SK-N-MC (cell line): ENCODE data around the gene UBL3.

Source experiments
- DNase-seq: peaks from one replicate; pipeline ENCODE4 v3.0.0-alpha.2; 2011; ENCODE audit warnings: low read depth, low spot score
- H3K27ac ChIP-seq: fragments of 200-600 bp; sonication (generic); 2 replicates; pipeline ENCODE4 v1.5.1; 2016; ENCODE audit warnings: mixed run types
- H3K36me3 ChIP-seq: fragments of 200-600 bp; sonication (generic); 2 replicates; pipeline ENCODE4 v1.6.1; 2017; ENCODE audit warnings: antibody characterized with exemption, low read length, mixed read lengths; ENCODE audit not compliant: insufficient read depth
- H3K4me3 ChIP-seq: fragments of 200-600 bp; sonication (generic); 2 replicates; pipeline ENCODE4 v1.5.1; 2016
- H3K9ac ChIP-seq: fragments of 200-600 bp; sonication (generic); 2 replicates; pipeline ENCODE4 v1.8.0; 2017; ENCODE audit warnings: mixed run types, mixed read lengths; ENCODE audit not compliant: insufficient read length
- H3K9me3 ChIP-seq: fragments of 200-600 bp; sonication (generic); 2 replicates; pipeline ENCODE4 v1.6.1; 2017; ENCODE audit warnings: low read depth, mild to moderate bottlenecking, antibody characterized with exemption, low read length, moderate library complexity, mixed read lengths
- EZH2 ChIP-seq: fragments of 200-600 bp; sonication (generic); IDR thresholded peaks from one replicate; pipeline ENCODE4 v1.6.1; 2017; ENCODE audit warnings: antibody characterized with exemption
- FOXP2 ChIP-seq: optimal IDR thresholded peaks from 2 replicates; pipeline ENCODE3; 2011; ENCODE audit warnings: mild to moderate bottlenecking, moderate library complexity; ENCODE audit not compliant: insufficient read depth; ENCODE audit errors: extremely low read length, control extremely low read depth
- POLR2AphosphoS5 ChIP-seq: IDR thresholded peaks from 2 replicates; pipeline ENCODE4 v1.6.1; 2012; ENCODE audit warnings: mild to moderate bottlenecking, low read depth, low read length, borderline replicate concordance

UBL3 gene

DNA sequence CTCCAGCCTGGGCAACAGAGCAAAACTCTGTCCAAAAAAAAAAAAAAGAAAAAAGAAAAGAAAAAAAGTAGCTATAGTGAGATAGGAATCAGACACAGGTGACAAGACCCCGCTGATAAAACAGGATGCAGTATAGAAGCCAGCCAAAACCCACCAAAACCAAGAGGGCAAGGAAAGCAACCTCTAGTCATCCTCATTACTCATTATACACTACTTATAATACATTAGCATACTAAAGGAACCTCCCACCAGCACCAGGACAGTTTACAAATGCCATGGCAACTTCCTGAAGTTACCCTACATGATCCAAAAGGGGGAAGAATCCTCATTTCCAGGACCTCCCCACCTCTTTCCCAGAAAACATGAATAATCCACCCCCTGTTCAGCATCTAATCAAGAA lies 35.6 kb upstream of the UBL3 start:
- no peak overlapping the region for H3K27ac ChIP-seq
- TF ChIP-seq FOXP2 (no peak), EZH2 (no peak), POLR2AphosphoS5 (no peak)
- H3K36me3 ChIP-seq, result no peaks in the 10 kb centered on the region
- H3K4me3 ChIP-seq, result no peak overlapping the region
- DNase-seq, result no peak
- H3K9me3 ChIP-seq, result no peaks in the 10 kb centered on the region
- H3K9ac ChIP-seq, result no peak overlapping the region

- Histone ChIP-seq H3K4me3 (no peak overlapping the region), H3K27ac (no peak overlapping the region), H3K36me3 (no peaks in the 10 kb centered on the region), H3K9ac (no peak overlapping the region), H3K9me3 (no peaks in the 10 kb centered on the region)
- DNase-seq, result no peak
- no peak for TF ChIP-seq POLR2AphosphoS5
- no peak for TF ChIP-seq FOXP2
- no peak for TF ChIP-seq EZH2
These were observed 34.4 kb upstream of the UBL3 start for GRCh38 chr13:29884671-29885430.

DNA sequence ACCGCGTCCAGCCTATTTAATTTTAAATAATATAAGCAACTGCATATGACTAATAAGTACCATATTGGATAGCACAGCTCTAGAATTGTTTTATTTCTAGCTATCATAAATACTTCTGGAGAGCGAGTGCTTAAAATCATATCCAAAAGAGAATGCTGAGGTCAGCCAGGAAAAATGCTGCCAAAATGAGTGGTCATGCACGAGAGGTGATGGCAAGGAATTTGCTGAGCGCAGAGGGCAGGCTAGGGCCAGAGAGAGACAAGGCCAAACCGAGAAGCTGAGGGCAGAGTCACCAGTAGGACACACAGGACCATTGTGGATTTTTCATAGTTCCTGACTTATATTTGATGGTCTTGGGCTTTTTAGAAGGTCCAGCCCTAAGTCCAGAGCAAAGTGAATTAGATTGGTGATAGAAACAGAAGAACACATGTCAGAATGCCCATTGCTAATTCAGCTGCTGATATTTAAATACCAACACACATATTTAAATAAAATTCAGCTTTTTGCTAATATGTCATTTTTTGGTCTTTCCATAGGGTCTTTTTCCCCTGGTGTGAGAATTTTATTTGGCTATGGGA lies 33.6 kb upstream of the UBL3 start:
- Histone ChIP-seq H3K9ac (no peak overlapping the region), H3K9me3 (no peaks in the 10 kb centered on the region), H3K27ac (no peak overlapping the region), H3K4me3 (no peak overlapping the region), H3K36me3 (no peaks in the 10 kb centered on the region)
- TF ChIP-seq POLR2AphosphoS5, result no peak
- no peak for TF ChIP-seq EZH2
- no peak for TF ChIP-seq FOXP2
- DNase-seq, result no peak

GRCh38 chr13:29882076-29882475 lies 31.7 kb upstream of the UBL3 start:
- DNase-seq, result no peak
- H3K9me3 ChIP-seq, result no peaks in the 10 kb centered on the region
- H3K36me3 ChIP-seq, result no peaks in the 10 kb centered on the region
- H3K27ac ChIP-seq, result no peak overlapping the region
- TF ChIP-seq EZH2 (no peak), FOXP2 (no peak), POLR2AphosphoS5 (no peak)
- no peak overlapping the region for H3K9ac ChIP-seq
- no peak overlapping the region for H3K4me3 ChIP-seq

GRCh38 chr13:29878101-29878500 lies 27.7 kb upstream of the UBL3 start:
- no peaks in the 10 kb centered on the region for H3K9me3 ChIP-seq
- no peak for DNase-seq
- H3K9ac ChIP-seq, result no peak overlapping the region
- H3K4me3 ChIP-seq, result no peak overlapping the region
- H3K27ac ChIP-seq, result no peak overlapping the region
- H3K36me3 ChIP-seq, result no peaks in the 10 kb centered on the region
- TF ChIP-seq POLR2AphosphoS5 (no peak), FOXP2 (no peak), EZH2 (no peak)

DNA sequence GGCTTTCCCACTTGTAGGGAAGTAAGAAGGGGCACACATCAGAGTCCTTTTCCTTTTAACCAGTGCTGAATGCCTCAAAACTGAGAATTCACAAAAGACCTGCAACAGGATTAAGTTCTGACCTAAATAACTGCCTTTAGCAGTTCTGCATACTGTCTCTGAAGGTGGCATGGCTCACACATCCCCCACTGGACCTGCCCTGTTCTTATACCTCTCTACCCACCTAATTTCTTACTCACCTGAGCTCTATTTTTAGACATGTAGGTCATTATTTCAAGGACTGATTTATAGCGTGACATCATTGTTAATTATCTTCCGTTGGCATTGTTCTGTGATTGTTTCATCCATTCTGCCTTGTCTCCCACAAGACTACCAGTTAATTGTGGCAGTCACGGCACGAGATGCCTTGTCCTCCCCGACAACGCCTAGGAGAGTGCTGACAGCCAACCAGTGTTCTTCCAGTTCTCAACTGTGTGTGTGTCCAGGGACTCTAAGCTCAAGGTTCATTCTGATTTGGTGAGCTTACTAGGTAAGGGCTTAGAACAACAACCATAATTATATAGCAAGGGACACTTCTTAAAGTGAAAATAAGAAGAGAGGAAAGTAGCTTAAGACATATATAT lies 27.1 kb upstream of the UBL3 start:
- no peak overlapping the region for H3K9ac ChIP-seq
- no peak overlapping the region for H3K27ac ChIP-seq
- no peak for TF ChIP-seq EZH2
- no peak for TF ChIP-seq FOXP2
- TF ChIP-seq POLR2AphosphoS5, result no peak
- H3K36me3 ChIP-seq, result no peaks in the 10 kb centered on the region
- H3K4me3 ChIP-seq, result no peak overlapping the region
- DNase-seq, result no peak
- H3K9me3 ChIP-seq, result no peaks in the 10 kb centered on the region

DNA sequence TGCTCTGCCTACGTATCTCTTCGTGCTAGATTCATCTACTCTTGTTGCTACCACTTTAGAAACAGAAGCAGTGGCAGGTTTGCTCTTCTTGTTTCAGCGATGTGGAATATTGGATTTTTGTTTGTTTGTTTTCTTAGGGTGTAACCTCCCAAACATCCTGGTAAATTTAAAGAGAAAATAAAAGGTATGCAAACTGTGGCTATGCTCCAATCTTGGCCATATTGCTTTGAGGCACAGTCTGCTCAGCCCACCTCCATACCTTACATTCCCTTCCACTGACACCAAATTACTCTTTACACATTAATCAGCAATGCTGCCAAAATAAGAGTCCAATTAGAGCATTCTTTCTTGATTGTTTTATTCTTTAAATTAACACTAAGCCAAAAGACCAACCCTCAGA lies 25.2 kb upstream of the UBL3 start:
- no peak overlapping the region for H3K9ac ChIP-seq
- no peak overlapping the region for H3K4me3 ChIP-seq
- no peak for DNase-seq
- no peaks in the 10 kb centered on the region for H3K9me3 ChIP-seq
- TF ChIP-seq POLR2AphosphoS5, result no peak
- no peak for TF ChIP-seq EZH2
- TF ChIP-seq FOXP2, result no peak
- no peaks in the 10 kb centered on the region for H3K36me3 ChIP-seq
- no peak overlapping the region for H3K27ac ChIP-seq

GRCh38 chr13:29868581-29868980 lies 18.2 kb upstream of the UBL3 start:
- TF ChIP-seq FOXP2 (no peak), EZH2 (no peak), POLR2AphosphoS5 (no peak)
- no peak overlapping the region for H3K27ac ChIP-seq
- no peaks in the 10 kb centered on the region for H3K9me3 ChIP-seq
- no peaks in the 10 kb centered on the region for H3K36me3 ChIP-seq
- H3K9ac ChIP-seq, result no peak overlapping the region
- DNase-seq, result no peak
- H3K4me3 ChIP-seq, result no peak overlapping the region

GRCh38 chr13:29865934-29866333 lies 15.5 kb upstream of the UBL3 start:
- Histone ChIP-seq H3K9me3 (no peaks in the 10 kb centered on the region), H3K9ac (no peak overlapping the region), H3K36me3 (no peaks in the 10 kb centered on the region), H3K27ac (no peak overlapping the region), H3K4me3 (no peak overlapping the region)
- TF ChIP-seq FOXP2 (no peak), POLR2AphosphoS5 (no peak), EZH2 (no peak)
- DNase-seq, result no peak
